SK-N-SH (cell line): ENCODE measurements around the gene MAML3. TPM values are rescaled to one million over a fixed set of nuclear protein-coding genes. Genes with fewer than 3 reads are reported as not detected.

Experiments used
- CTCF ChIA-PET: fragments of 300-600, 350-600 bp; formaldehyde crosslinking; extraction: SDS; loops from one replicate; lab custom pipeline; 2021; lab: Yijun Ruan, JAX
- POLR2A ChIA-PET: fragments of 350-600 bp; sonication (Branson Sonifier 250); formaldehyde crosslinking; extraction: SDS; loops from one replicate; lab custom pipeline; 2020; ENCODE audit warnings: antibody characterized with exemption, inconsistent platforms; lab: Yijun Ruan, JAX
- DNase-seq: peaks from one replicate; pipeline ENCODE4 v3.0.0; 2012
- H2AFZ ChIP-seq: fragments of 200-600 bp; sonication (generic); 2 replicates; pipeline ENCODE4 v1.8.1; 2016; ENCODE audit warnings: antibody characterized with exemption, mild to moderate bottlenecking, low read depth
- H3F3A ChIP-seq: fragments of 200-600 bp; sonication (generic); replicated peaks from 2 replicates; pipeline ENCODE3; 2016; ENCODE audit warnings: antibody characterized with exemption, mild to moderate bottlenecking; ENCODE audit not compliant: insufficient read depth
- H3K27ac ChIP-seq, 2 experiments: fragments of 200-500 bp in 1 of 2; fragments of 200-600 bp in 1 of 2; sonication (Bioruptor generic) in 1 of 2; sonication (generic), shearing (Covaris generic) in 1 of 2; 2 replicates each; pipeline versions ENCODE4 v1.5.1 to v1.6.1; 2014 to 2016; ENCODE audit warnings: low read depth in 2 of 2, inconsistent platforms in 1 of 2, low read length in 1 of 2, mild to moderate bottlenecking in 1 of 2, mixed read lengths in 1 of 2
- H3K27me3 ChIP-seq: fragments of 200-600 bp; sonication (generic), shearing (Covaris generic); 2 replicates; pipeline ENCODE4 v1.6.1; 2016; ENCODE audit warnings: mixed run types; ENCODE audit not compliant: insufficient read depth
- H3K36me3 ChIP-seq, 2 experiments: fragments of 200-500 bp in 1 of 2; fragments of 200-600 bp in 1 of 2; sonication (Bioruptor generic) in 1 of 2; sonication (generic) in 1 of 2; replicated peaks in 1 of 2; 2 replicates each; pipeline versions ENCODE3 to v1.5.1; 2014 to 2016; ENCODE audit warnings: low read length in 1 of 2, mild to moderate bottlenecking in 1 of 2; ENCODE audit not compliant: insufficient read depth in 2 of 2, control insufficient read depth in 1 of 2
- H3K4me1 ChIP-seq, 2 experiments: fragments of 200-500 bp in 1 of 2; fragments of 200-600 bp in 1 of 2; sonication (Bioruptor generic) in 1 of 2; sonication (generic), shearing (Covaris generic) in 1 of 2; 2 replicates each; pipeline versions ENCODE4 v1.5.1 to v1.6.1; 2014 to 2016; ENCODE audit warnings: low read depth in 1 of 2, low read length in 1 of 2, mixed run types in 1 of 2; ENCODE audit not compliant: insufficient read depth in 2 of 2, control insufficient read depth in 1 of 2
- H3K4me2 ChIP-seq: fragments of 200-600 bp; sonication (generic), shearing (Covaris generic); 2 replicates; pipeline ENCODE4 v1.6.1; 2017; ENCODE audit warnings: mixed run types
- H3K4me3 ChIP-seq, 2 experiments: fragments of 200-500 bp in 1 of 2; fragments of 200-600 bp in 1 of 2; sonication (Bioruptor generic) in 1 of 2; sonication (generic), shearing (Covaris generic) in 1 of 2; 2 replicates each; pipeline versions ENCODE4 v1.5.1 to v1.8.1; 2014 to 2016; ENCODE audit warnings: low read depth in 2 of 2, inconsistent platforms in 1 of 2, low read length in 1 of 2, mild to moderate bottlenecking in 1 of 2, mixed read lengths in 1 of 2, moderate library complexity in 1 of 2
- H3K79me2 ChIP-seq: fragments of 200-600 bp; sonication (generic); 2 replicates; pipeline ENCODE4 v1.8.1; 2017; ENCODE audit warnings: mild to moderate bottlenecking; ENCODE audit not compliant: insufficient read depth
- H3K9ac ChIP-seq: fragments of 200-600 bp; sonication (generic); 2 replicates; pipeline ENCODE4 v1.6.1; 2017; ENCODE audit warnings: mixed run types
- H3K9me2 ChIP-seq: fragments of 200-600 bp; sonication (generic); 2 replicates; pipeline ENCODE4 v1.6.1; 2017; ENCODE audit warnings: mixed run types
- H3K9me3 ChIP-seq: fragments of 200-600 bp; sonication (generic); 2 replicates; pipeline ENCODE4 v1.6.1; 2017; ENCODE audit warnings: mixed run types, mild to moderate bottlenecking, moderate library complexity
- H4K20me1 ChIP-seq: fragments of 200-600 bp; sonication (generic); 2 replicates; pipeline ENCODE4 v1.6.1; 2017; ENCODE audit warnings: mild to moderate bottlenecking, mixed run types; ENCODE audit not compliant: insufficient read depth
- ELF1 ChIP-seq: IDR thresholded peaks from 2 replicates; pipeline ENCODE4 v1.4.0; 2012
- EP300 ChIP-seq, 2 experiments: IDR thresholded peaks; 2 replicates each; pipeline versions ENCODE4 v1.4.0 to v1.6.1; 2012; ENCODE audit warnings: borderline replicate concordance in 1 of 2, low read depth in 1 of 2, low read length in 1 of 2
- EZH2phosphoT487 ChIP-seq: fragments of 200-600 bp; sonication (generic); IDR thresholded peaks from 2 replicates; pipeline ENCODE4 v1.6.1; 2017; ENCODE audit warnings: low read depth, mixed run types, mild to moderate bottlenecking, antibody characterized with exemption, moderate library complexity, borderline replicate concordance
- FOXM1 ChIP-seq: IDR thresholded peaks from 2 replicates; pipeline ENCODE4 v1.4.0; 2012; ENCODE audit warnings: low read depth, mild to moderate bottlenecking
- GABPA ChIP-seq: IDR thresholded peaks from 2 replicates; pipeline ENCODE4 v1.4.0; 2012; ENCODE audit warnings: low read depth, mild to moderate bottlenecking
- MXI1 ChIP-seq: IDR thresholded peaks from 2 replicates; pipeline ENCODE4 v1.6.1; 2012; ENCODE audit warnings: mild to moderate bottlenecking, low read depth, low read length, improper control_type of control experiment
- PBX3 ChIP-seq: IDR thresholded peaks from 2 replicates; pipeline ENCODE4; 2012
- RAD21 ChIP-seq: IDR thresholded peaks from 2 replicates; pipeline ENCODE4 v1.6.1; 2012; ENCODE audit warnings: mild to moderate bottlenecking, low read length
- SMC3 ChIP-seq: IDR thresholded peaks from 2 replicates; pipeline ENCODE4 v1.6.1; 2012; ENCODE audit warnings: low read depth, low read length, improper control_type of control experiment
- WGBS: methylation state at CpG from one replicate; pipeline ENCODE4 v1.1.6; 2017; ENCODE audit warnings: low lambda C conversion rate; 5-methylcytosine and 5-hydroxymethylcytosine counted together
- polyA plus RNA-seq, 3 experiments: library from polyadenylated mRNA; depleted of rRNA; stranded (reverse); fragments of >200 nt; gene quantifications; 2 replicates each; pipeline ENCODE4 v1.2.3, GENCODE V29; 2012

MAML3 gene
- polyA plus RNA-seq, 1 of the 3 experiments (the other 2 are of a cell fraction), result 5.3 TPM

GRCh38 chr4:139692309-139693012, 461.5 kb downstream of the MAML3 start:
- H3K9me3 ChIP-seq, result peaks cover 8% of the 10 kb centered on the region; the same call in 1 of the 2 replicates
- 58% methylated on average over 4 of the region's 4 CpGs for WGBS
- TF ChIP-seq MXI1 (peak; percentile 38; the same call in 1 of the 2 replicates), SMC3 (peak; percentile 24; the same call in 1 of the 2 replicates), EZH2phosphoT487 (no peak), FOXM1 (no peak), RAD21 (peak; percentile 71)
- no peak overlapping the region for H3K4me2 ChIP-seq
- no peaks in the 10 kb centered on the region for H3F3A ChIP-seq
- H3K9me2 ChIP-seq, result no peaks in the 10 kb centered on the region
- no peaks in the 10 kb centered on the region for H3K27me3 ChIP-seq
- H3K36me3 ChIP-seq, result peaks cover 6 to 9% of the 10 kb centered on the region in 2 experiments
- ChIA-PET POLR2A (interaction anchor here (1.4 kb wide), 1 partner anchor 545 kb away, joined by 3 read pairs; no protein-coding TSS in a partner anchor), CTCF (interaction anchor here (1.0 to 1.5 kb wide), 5 partner anchors 9 to 458 kb away, joined by 3 to 5 read pairs (median 4); no protein-coding TSS in a partner anchor)
- no peak overlapping the region for H3K4me3 ChIP-seq
- H4K20me1 ChIP-seq, result no peaks in the 10 kb centered on the region
- peaks cover 0 to 7% of the 10 kb centered on the region in 2 experiments; a peak in 2 of 4 replicates for H3K4me1 ChIP-seq
- peak overlapping the region in 1 of 2 experiments; percentile 22; a peak in 1 of 4 replicates for H3K27ac ChIP-seq
- H3K9ac ChIP-seq, result no peak overlapping the region
- no peaks in the 10 kb centered on the region; the same call in 1 of the 2 replicates for H3K79me2 ChIP-seq
- peak; percentile 59 for DNase-seq
- no peak overlapping the region for H2AFZ ChIP-seq

GRCh38 chr4:139690419-139690818, 463.6 kb downstream of the MAML3 start:
- H3F3A ChIP-seq, result no peaks in the 10 kb centered on the region
- no peak overlapping the region for H3K4me3 ChIP-seq
- no peaks in the 10 kb centered on the region for H3K9me3 ChIP-seq
- H2AFZ ChIP-seq, result no peak overlapping the region
- POLR2A ChIA-PET, result no interaction called here
- no peak overlapping the region for H3K27ac ChIP-seq
- no peak overlapping the region for H3K9ac ChIP-seq
- no peaks in the 10 kb centered on the region; the same call in 1 of the 2 replicates for H3K79me2 ChIP-seq
- H3K4me2 ChIP-seq, result no peak overlapping the region
- DNase-seq, result no peak
- H3K36me3 ChIP-seq, result peaks cover 0 to 1% of the 10 kb centered on the region in 2 experiments
- no peaks in the 10 kb centered on the region for H3K9me2 ChIP-seq
- CTCF ChIA-PET, result interaction anchor here (0.8 to 1.3 kb wide), 2 partner anchors 14 to 561 kb away, joined by 3 read pairs; no protein-coding TSS in a partner anchor
- no peaks in the 10 kb centered on the region for H4K20me1 ChIP-seq
- peaks cover 0 to 7% of the 10 kb centered on the region in 2 experiments; a peak in 2 of 4 replicates for H3K4me1 ChIP-seq
- TF ChIP-seq EP300 (IDR thresholded peaks at IDR 0.05; ENCODE audit: borderline replicate concordance in 1 of 2, low read depth in 1 of 2, low read length in 1 of 2), result no peak
- no peak for TF ChIP-seq ELF1
- no peak for TF ChIP-seq GABPA
- no peak for TF ChIP-seq PBX3
- no peak for TF ChIP-seq RAD21
- H3K27me3 ChIP-seq, result no peaks in the 10 kb centered on the region
